ENCODE measurements around the gene BUB1.

The BUB1 gene

GRCh38 chr2:110714452-110715224 is 36.8 kb upstream of the BUB1 start:
- no peak for DNase-seq (ENCODE audit: extremely low read depth, insufficient read length)
- no peak for TF ChIP-seq CTCF (IDR thresholded peaks at IDR 0.05; ENCODE audit: insufficient read depth, low read length, poor library complexity, severe bottlenecking)
- Histone ChIP-seq H3K36me3 (ENCODE audit: control insufficient read depth, insufficient read depth, low read length) (no peaks in the 10 kb centered on the region), H3K27me3 (replicated peaks; ENCODE audit: control insufficient read depth, insufficient read depth, low read length) (no peaks in the 10 kb centered on the region), H3K4me3 (replicated peaks; ENCODE audit: low read depth, low read length) (no peak overlapping the region)

- DNase-seq (ENCODE audit: extremely low read depth, insufficient read length) = no peak
- no peak for TF ChIP-seq CTCF (IDR thresholded peaks at IDR 0.05; ENCODE audit: insufficient read depth, low read length, poor library complexity, severe bottlenecking)
- H3K36me3 ChIP-seq (ENCODE audit: control insufficient read depth, insufficient read depth, low read length) = no peaks in the 10 kb centered on the region
- H3K4me3 ChIP-seq (replicated peaks; ENCODE audit: low read depth, low read length) = no peak overlapping the region
- no peaks in the 10 kb centered on the region for H3K27me3 ChIP-seq (replicated peaks; ENCODE audit: control insufficient read depth, insufficient read depth, low read length)
Measured at GRCh38 chr2:110713513-110714362, 35.9 kb upstream of the BUB1 start.

GRCh38 chr2:110712737-110713136 is 34.9 kb upstream of the BUB1 start:
- no peaks in the 10 kb centered on the region for H3K27me3 ChIP-seq (replicated peaks; ENCODE audit: control insufficient read depth, insufficient read depth, low read length)
- no peak overlapping the region for H3K4me3 ChIP-seq (replicated peaks; ENCODE audit: low read depth, low read length)
- H3K36me3 ChIP-seq (ENCODE audit: control insufficient read depth, insufficient read depth, low read length) = no peaks in the 10 kb centered on the region
- no peak for DNase-seq (ENCODE audit: extremely low read depth, insufficient read length)
- TF ChIP-seq CTCF (IDR thresholded peaks at IDR 0.05; ENCODE audit: insufficient read depth, low read length, poor library complexity, severe bottlenecking) = no peak

GRCh38 chr2:110708455-110708854 is 30.6 kb upstream of the BUB1 start:
- H3K4me3 ChIP-seq (replicated peaks; ENCODE audit: low read depth, low read length) = no peak overlapping the region
- no peaks in the 10 kb centered on the region for H3K27me3 ChIP-seq (replicated peaks; ENCODE audit: control insufficient read depth, insufficient read depth, low read length)
- TF ChIP-seq CTCF (IDR thresholded peaks at IDR 0.05; ENCODE audit: insufficient read depth, low read length, poor library complexity, severe bottlenecking) = no peak
- no peak for DNase-seq (ENCODE audit: extremely low read depth, insufficient read length)
- H3K36me3 ChIP-seq (ENCODE audit: control insufficient read depth, insufficient read depth, low read length) = no peaks in the 10 kb centered on the region

- no peaks in the 10 kb centered on the region for H3K36me3 ChIP-seq (ENCODE audit: control insufficient read depth, insufficient read depth, low read length)
- H3K27me3 ChIP-seq (replicated peaks; ENCODE audit: control insufficient read depth, insufficient read depth, low read length) = no peaks in the 10 kb centered on the region
- TF ChIP-seq CTCF (IDR thresholded peaks at IDR 0.05; ENCODE audit: insufficient read depth, low read length, poor library complexity, severe bottlenecking) = no peak
- no peak overlapping the region for H3K4me3 ChIP-seq (replicated peaks; ENCODE audit: low read depth, low read length)
- no peak for DNase-seq (ENCODE audit: extremely low read depth, insufficient read length)
Measured at GRCh38 chr2:110707386-110707965, 29.6 kb upstream of the BUB1 start.

Data from GM06990 (cell line).